Stimulated activated CD8-positive, alpha-beta memory T cell treated with anti-CD3 and anti-CD28 coated beads, Interleukin-7, amount 100 ng/mL, for 1 hour (primary cell): ENCODE data around the gene SPNS3.

Experiments used
- DNase-seq, 2 donors: peaks; one replicate each; pipeline ENCODE4 v3.0.0-alpha.2; 2020; ENCODE audit warnings: low read depth in 2 of 2

SPNS3 gene

GRCh38 chr17:4507361-4508111 lies 73.8 kb downstream of the SPNS3 start:
- DNase-seq = no peak

DNA sequence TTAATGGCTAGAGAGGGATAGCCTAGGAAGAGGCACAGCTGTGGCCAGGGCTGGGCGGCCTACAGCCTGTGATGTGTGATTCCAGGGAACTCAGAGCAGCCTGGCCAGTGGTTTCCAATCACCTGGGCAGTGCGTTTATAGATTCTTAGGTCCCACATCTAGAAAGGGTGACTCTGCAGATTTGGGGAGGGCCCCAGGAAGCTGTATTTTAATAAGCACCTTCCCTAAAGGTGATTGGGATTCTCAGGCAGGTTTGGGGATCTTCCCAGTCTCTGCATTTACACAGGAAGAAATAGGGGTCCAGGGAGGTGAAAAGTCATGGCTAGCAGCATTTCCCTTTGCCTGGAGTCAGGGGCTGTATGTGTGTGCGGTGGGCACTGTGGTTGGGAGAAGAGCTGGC lies 74.5 kb downstream of the SPNS3 start:
- DNase-seq = no peak

GRCh38 chr17:4509401-4509800 lies 75.7 kb downstream of the SPNS3 start:
- DNase-seq = no peak

GRCh38 chr17:4509923-4510617 lies 76.3 kb downstream of the SPNS3 start:
- no peak for DNase-seq

DNA sequence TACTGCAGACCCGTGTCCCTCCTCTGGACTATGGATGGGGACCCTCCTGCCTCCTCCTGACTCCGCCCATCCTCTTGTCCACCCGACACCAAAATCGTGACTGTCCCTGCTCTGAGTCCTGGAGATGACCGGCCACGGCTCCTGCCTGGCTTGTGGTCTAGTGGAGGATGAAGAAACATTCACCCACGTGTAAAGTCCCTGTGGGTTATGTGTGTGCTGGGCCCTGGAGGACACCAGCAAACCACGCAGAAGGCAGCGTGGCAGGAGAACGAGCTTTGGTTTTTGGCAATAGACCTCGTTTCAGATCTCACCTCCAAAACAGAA lies 76.8 kb downstream of the SPNS3 start:
- no peak for DNase-seq

- DNase-seq = no peak
Observed at GRCh38 chr17:4511199-4511932, 77.6 kb downstream of the SPNS3 start.

DNA sequence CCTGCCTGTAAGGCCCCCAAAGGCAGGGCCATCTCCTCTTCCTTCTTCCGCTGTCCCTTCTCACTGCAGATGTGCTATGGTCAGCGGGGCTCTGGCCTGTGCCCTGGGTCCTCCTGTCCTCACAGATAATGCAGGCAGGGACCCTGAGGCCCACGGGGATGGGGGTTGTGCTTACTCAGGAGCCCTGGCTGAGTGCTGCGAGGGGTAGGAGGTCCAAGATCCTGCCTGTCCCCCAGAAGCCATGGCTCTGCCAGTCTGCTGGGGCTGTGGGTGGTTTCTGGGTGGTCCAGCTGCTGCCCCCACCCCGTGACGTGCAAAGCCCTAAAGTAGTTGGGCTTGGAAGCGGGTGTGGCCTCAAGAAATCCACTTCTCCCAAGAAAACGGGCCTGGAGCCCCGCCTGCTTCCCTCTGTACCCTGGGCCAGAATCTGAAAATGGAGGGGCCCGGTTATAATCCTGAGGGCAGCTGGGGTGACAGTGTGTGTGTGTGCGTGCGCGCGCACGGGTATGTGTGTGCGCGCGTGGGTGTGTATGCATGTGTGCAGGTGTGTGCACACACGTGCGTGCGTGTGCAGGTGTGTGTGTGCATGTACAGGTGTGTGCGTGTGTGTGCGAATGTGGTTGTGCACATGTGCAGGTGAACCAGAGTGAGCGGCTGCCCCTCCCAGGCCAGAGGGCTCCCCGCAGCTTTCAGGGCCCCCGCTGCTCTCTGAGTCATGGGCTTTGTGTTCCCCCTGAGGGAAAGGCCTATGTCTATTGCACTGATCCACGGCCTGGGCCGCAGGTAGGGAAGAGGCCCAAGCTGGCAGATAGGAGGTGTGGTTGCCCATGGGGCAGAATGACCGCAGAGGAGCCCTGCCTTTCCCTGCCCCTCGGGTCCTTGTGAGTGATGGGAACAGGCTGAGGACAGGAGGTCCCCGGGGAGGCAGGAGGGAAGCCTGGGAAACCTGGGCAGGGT lies 78.7 kb downstream of the SPNS3 start:
- no peak for DNase-seq

DNA sequence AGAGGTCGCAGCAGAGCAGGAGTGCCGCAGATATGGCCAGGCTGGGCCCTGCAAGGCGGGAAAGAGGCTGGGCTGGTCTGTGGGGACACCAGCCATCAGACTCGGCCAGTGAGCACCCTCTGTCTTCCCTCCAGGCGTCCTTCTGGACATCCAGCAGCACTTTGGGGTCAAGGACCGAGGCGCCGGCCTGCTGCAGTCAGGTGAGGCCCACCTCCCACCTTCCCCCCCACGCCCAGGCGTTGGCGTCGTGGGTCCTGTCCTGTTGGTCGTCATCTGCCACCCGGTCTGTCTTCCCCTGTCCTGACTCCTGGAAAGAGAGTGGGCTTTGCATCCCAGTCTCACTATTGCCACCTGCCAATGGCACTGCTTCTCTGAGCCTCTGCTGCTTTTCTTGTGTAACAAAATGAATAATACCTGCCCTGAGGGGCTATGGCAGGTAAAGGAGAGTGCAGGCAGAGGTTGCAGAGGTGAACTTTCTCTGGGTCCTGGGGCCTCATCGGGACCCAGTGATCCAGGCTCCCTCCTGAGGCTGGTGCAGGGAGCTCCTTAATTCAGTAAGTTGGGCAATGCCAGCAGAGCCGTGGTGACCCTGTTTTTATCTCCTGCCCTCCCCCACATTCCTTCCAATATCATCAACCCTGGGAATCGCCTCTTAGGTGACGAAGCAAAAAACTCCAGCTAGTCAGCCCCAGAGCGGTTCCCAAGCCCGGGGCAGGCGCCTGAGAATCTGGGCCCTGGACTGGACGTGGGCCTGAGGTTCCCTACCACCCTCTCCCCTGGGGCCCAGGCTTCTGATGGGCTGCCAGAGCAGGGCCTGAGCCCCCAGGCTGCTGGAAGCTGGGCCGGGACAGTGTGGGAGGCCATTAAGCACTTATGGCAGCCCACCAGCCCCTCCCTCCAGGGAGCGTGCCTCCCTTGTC lies 79.6 kb downstream of the SPNS3 start:
- DNase-seq = no peak

DNA sequence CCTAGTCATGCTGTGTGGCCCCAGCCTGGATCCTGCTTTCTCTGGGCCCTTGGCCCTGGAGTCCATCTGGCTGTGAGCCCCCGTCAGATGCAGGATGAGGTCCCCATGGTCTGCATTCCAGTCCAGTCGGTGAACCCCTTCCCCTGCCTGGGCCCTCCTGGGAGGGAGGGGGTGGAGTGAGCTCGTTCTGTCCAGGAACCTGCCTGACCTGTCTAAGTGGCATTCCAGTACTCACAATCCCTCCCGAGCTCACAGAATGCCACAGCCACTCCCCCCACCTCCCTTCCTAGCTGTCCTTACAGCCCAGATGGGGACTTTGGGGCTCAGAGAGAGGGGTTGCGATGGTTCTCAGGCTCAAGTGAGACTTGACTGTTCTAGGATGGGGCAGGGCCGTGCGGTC lies 80.5 kb downstream of the SPNS3 start:
- DNase-seq = no peak

- DNase-seq = no peak
Observed at GRCh38 chr17:4514779-4515178, 81.0 kb downstream of the SPNS3 start.

DNA sequence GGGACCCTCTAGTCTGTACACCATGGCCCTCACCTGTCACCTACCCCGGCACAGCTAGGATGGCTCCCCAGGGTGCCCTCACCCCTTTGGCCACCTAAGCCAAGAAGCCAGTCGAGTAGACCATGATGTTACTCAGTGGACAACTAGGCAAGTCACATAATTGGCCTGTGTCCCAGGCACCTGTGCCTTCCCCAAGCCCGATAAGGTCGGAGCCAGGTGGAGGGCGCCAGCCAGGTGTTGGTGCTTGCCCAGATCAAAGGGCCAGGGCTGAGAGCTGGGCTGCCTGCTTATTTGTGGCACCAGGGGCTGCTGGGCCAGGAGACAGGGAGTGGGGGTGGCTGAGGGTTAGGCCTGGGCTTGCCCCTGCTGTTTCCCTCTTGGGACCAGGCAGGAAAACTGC lies 81.8 kb downstream of the SPNS3 start:
- no peak for DNase-seq

DNA sequence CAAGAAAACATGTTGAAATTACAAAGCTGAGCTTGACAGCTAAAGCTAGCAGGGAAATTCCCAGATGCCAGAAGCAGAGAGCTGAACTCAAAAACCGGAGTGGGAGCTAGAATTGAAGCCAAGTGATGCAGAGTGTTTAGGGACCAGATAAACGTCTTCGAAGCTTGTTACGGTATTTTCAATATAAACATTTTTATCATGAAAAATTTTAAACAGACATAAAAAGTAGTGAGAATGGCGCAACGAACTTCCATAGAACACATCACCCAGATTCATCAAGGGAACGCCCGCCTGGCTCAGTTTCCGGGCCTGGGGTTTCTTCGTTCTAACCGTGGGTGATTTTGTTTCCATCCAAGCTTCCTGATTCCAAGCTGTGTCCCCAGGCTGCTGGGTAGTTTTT lies 83.0 kb downstream of the SPNS3 start:
- no peak for DNase-seq

DNA sequence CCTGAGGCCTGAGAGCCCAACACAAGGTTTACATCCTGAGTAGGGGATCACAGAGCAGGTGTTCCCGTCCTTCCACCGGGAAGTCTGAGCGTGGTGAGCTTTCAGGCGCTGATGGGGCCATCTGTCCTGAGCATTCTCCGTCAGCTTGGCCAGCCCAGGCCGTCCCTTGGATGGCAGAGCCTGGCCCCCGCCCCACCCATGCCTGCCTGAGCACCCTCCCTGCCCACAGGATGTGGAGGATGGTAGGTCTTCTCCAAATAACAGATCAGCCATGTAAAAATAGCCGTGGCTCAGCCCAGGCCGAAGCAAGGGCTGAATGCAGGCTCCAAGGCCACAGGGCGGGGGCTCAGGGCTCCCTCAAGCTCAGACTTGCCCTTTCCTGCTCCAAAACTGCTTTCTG lies 85.2 kb downstream of the SPNS3 start:
- no peak for DNase-seq

- no peak for DNase-seq
Observed at GRCh38 chr17:4519361-4519788, 85.6 kb downstream of the SPNS3 start.

- DNase-seq = no peak
Observed at GRCh38 chr17:4520060-4520893, 86.5 kb downstream of the SPNS3 start.

DNA sequence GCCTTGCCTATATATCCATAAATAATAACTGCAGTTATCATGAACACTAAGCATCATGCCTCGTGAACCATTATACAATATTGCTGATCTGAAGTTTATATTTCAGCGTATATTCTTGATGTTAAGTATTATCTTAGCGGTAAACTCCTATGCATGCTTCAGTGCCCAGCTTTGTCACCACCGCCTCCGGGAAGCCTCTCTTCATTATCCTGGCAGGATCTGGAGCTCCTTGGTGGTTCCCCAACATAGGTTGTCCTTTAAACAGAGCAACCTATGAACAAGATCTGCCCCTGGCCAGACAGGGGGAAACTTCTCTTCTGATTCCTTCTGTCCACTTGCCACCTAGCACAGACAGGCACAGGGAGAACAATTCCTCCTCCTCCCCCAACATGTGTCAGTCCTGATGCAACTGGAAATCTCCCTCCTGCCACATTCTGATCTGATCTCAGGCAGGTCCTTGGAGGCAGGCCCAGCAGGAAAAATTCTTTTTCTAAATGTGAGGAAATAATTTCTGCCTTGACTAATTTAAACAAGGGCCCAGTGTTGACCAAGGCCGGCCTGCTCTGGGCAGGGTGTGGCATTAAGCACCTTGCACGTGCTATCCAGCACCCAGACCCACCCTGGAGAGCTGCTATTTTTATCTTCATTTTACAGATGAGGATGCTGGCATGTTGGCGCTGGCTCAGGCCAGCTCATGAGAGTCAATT lies 87.3 kb downstream of the SPNS3 start:
- no peak for DNase-seq

DNA sequence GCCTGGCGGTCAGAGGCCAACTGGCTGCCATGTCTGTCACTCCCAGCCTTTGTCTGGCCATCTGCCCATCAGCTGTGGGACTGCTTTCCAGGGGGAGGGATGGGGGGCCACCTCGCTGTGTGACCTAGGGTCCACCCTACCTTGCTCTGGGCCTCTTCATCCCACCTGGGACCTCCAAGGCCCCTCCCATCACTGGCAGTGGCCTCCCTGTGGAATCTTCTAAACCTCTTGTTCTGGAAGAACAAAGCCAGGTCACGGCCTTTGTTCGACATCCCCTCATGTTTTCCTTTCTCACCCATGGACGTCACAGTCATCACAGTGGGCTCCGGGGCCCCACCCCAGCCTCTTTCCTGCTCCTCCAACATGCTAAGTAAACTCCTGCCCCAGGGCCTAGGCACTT lies 88.9 kb downstream of the SPNS3 start:
- no peak for DNase-seq

DNA sequence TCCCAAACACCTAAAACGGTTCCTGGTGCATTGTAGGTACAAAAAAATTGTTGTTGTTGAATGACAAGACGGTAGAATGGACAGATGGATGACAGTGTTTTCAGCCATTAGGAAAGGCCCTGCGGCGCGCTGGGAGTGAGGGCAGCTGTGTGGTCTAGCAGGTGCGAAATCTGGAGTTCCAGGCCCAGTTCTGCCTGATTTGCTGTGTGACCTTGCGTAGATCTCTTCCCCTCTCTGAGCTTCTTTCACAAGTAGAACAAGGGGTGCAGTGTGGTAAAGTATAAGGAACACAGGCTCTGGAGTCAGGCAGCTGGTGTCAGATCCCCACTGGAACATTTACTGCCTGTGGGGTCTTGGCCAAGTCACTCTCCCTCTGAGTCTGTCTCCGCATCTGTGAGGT lies 90.2 kb downstream of the SPNS3 start:
- DNase-seq = no peak

- DNase-seq = no peak
Observed at GRCh38 chr17:4525691-4526397, 92.1 kb downstream of the SPNS3 start.
